Mesendoderm (in vitro differentiated cells): Measurements from ENCODE around the gene CYB5D1.

Source experiments
- DNase-seq: peaks from one replicate; pipeline ENCODE4 v3.0.0; 2013
- H2AK5ac ChIP-seq: 2 replicates; pipeline ENCODE4 v1.6.1; 2013; ENCODE audit warnings: low read length, inconsistent platforms
- H2BK120ac ChIP-seq: 2 replicates; pipeline ENCODE4 v1.6.1; 2013; ENCODE audit warnings: low read depth, mild to moderate bottlenecking, low read length, moderate library complexity, mixed read lengths
- H2BK15ac ChIP-seq: replicated peaks from 2 replicates; pipeline ENCODE4 v1.6.1; 2013; ENCODE audit warnings: low read depth, mild to moderate bottlenecking, moderate library complexity
- H2BK5ac ChIP-seq: 2 replicates; pipeline ENCODE4 v1.6.1; 2013; ENCODE audit warnings: low read length, inconsistent platforms
- H3K18ac ChIP-seq: 2 replicates; pipeline ENCODE4 v1.6.1; 2013; ENCODE audit warnings: mild to moderate bottlenecking, low read length, mixed read lengths
- H3K23ac ChIP-seq: one replicate; pipeline ENCODE4 v1.6.1; 2013; ENCODE audit warnings: low read length
- H3K27ac ChIP-seq: 2 replicates; pipeline ENCODE4 v1.5.1; 2013; ENCODE audit warnings: low read depth, mild to moderate bottlenecking, inconsistent platforms, low read length, moderate library complexity
- H3K27me3 ChIP-seq: 2 replicates; pipeline ENCODE4 v1.6.1; 2013; ENCODE audit warnings: low read length, control low read depth, mild to moderate bottlenecking, inconsistent platforms; ENCODE audit not compliant: insufficient read depth, poor library complexity
- H3K36me3 ChIP-seq: 2 replicates; pipeline ENCODE4 v1.6.1; 2013; ENCODE audit warnings: low read length, inconsistent platforms; ENCODE audit not compliant: control insufficient read depth, insufficient read depth
- H3K4ac ChIP-seq: one replicate; pipeline ENCODE4 v1.6.1; 2013; ENCODE audit warnings: low read depth, mild to moderate bottlenecking, low read length, moderate library complexity
- H3K4me1 ChIP-seq: 2 replicates; pipeline ENCODE4 v1.6.1; 2013; ENCODE audit warnings: low read depth, low read length, inconsistent platforms; ENCODE audit not compliant: control insufficient read depth
- H3K4me2 ChIP-seq: 2 replicates; pipeline ENCODE4 v1.6.1; 2013; ENCODE audit warnings: low read length
- H3K4me3 ChIP-seq: 2 replicates; pipeline ENCODE4 v1.5.1; 2013; ENCODE audit warnings: mild to moderate bottlenecking, low read length
- H3K56ac ChIP-seq: one replicate; pipeline ENCODE4 v1.6.1; 2013; ENCODE audit warnings: low read length
- H3K79me1 ChIP-seq: 2 replicates; pipeline ENCODE4 v1.6.1; 2013; ENCODE audit warnings: low read length, inconsistent platforms
- H3K79me2 ChIP-seq: 2 replicates; pipeline ENCODE4 v1.6.1; 2013; ENCODE audit warnings: mild to moderate bottlenecking, low read length; ENCODE audit not compliant: control insufficient read depth, insufficient read depth
- H3K9ac ChIP-seq: 2 replicates; pipeline ENCODE4 v1.6.1; 2013; ENCODE audit warnings: low read length, inconsistent platforms
- H4K5ac ChIP-seq: one replicate; pipeline ENCODE4 v1.6.1; 2013; ENCODE audit warnings: low read length
- H4K8ac ChIP-seq: one replicate; pipeline ENCODE4 v1.6.1; 2013; ENCODE audit warnings: low read depth, mild to moderate bottlenecking, control low read depth, low read length, moderate library complexity
- WGBS: extraction: QIAGEN DNeasy Blood & Tissue Kit; methylation state at CpG from one replicate; pipeline ENCODE4 v1.1.7; 2013; ENCODE audit warnings: low lambda C conversion rate, missing lambda C conversion rate; ENCODE audit not compliant: insufficient coverage; ENCODE audit errors: extremely low coverage; 5-methylcytosine and 5-hydroxymethylcytosine counted together

Gene CYB5D1

GRCh38 chr17:7816926-7817642 is 40.7 kb upstream of the CYB5D1 start:
- H3K27ac ChIP-seq = no peak overlapping the region
- no peak overlapping the region for H3K4me2 ChIP-seq
- no peaks in the 10 kb centered on the region for H3K4me1 ChIP-seq
- no peak overlapping the region for H3K4me3 ChIP-seq
- H4K8ac ChIP-seq = no peak overlapping the region
- no peak overlapping the region for H4K5ac ChIP-seq
- no peak overlapping the region for H3K4ac ChIP-seq
- no peak overlapping the region for H2BK15ac ChIP-seq
- no peak overlapping the region for H2BK120ac ChIP-seq
- no peak overlapping the region for H3K23ac ChIP-seq
- no peaks in the 10 kb centered on the region for H3K79me2 ChIP-seq
- peak; percentile 62 for DNase-seq
- no peaks in the 10 kb centered on the region for H3K36me3 ChIP-seq
- H3K18ac ChIP-seq = no peak overlapping the region
- H3K56ac ChIP-seq = no peak overlapping the region
- H3K27me3 ChIP-seq = no peaks in the 10 kb centered on the region
- H3K9ac ChIP-seq = no peak overlapping the region
- no peak overlapping the region for H2BK5ac ChIP-seq
- WGBS = no CpG with 5 or more reads among the region's 10 CpGs
- no peak overlapping the region for H2AK5ac ChIP-seq
- no peaks in the 10 kb centered on the region for H3K79me1 ChIP-seq

- no peak overlapping the region for H4K8ac ChIP-seq
- DNase-seq = no peak
- no peak overlapping the region for H3K4me3 ChIP-seq
- no peaks in the 10 kb centered on the region for H3K36me3 ChIP-seq
- H3K9ac ChIP-seq = no peak overlapping the region
- H2BK5ac ChIP-seq = no peak overlapping the region
- H4K5ac ChIP-seq = no peak overlapping the region
- H3K23ac ChIP-seq = no peak overlapping the region
- no peaks in the 10 kb centered on the region for H3K4me1 ChIP-seq
- no peaks in the 10 kb centered on the region for H3K79me1 ChIP-seq
- H3K79me2 ChIP-seq = no peaks in the 10 kb centered on the region
- no peaks in the 10 kb centered on the region for H3K27me3 ChIP-seq
- H2BK15ac ChIP-seq = no peak overlapping the region
- no peak overlapping the region for H2BK120ac ChIP-seq
- H3K56ac ChIP-seq = no peak overlapping the region
- H3K4ac ChIP-seq = no peak overlapping the region
- H2AK5ac ChIP-seq = no peak overlapping the region
- no peak overlapping the region for H3K18ac ChIP-seq
- no peak overlapping the region for H3K4me2 ChIP-seq
- WGBS = no CpG with 5 or more reads among the region's 9 CpGs
- H3K27ac ChIP-seq = no peak overlapping the region
Observed at GRCh38 chr17:7817643-7817964, 40.2 kb upstream of the CYB5D1 start.

DNA sequence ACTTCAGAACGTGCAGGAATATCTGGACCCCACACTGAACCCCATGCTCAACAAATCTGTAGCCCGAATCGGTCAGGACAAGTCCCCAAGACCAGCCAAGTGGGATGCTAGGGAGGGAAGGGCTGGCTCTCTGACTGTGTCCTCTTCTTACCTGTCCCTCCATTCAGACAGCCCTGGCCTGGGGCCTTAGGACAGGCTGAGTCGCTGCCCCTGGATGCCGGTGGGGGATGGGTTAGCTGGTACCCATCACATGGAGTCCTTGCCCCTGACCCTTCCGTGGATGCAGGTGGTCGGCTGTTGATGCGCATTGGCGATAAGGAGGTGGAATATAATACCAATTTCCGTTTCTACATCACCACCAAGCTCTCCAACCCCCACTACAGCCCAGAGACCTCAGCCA is 39.8 kb upstream of the CYB5D1 start:
- H3K9ac ChIP-seq = no peak overlapping the region
- no peak overlapping the region for H3K23ac ChIP-seq
- no peak for DNase-seq
- no peak overlapping the region for H4K8ac ChIP-seq
- H3K27ac ChIP-seq = no peak overlapping the region
- no peaks in the 10 kb centered on the region for H3K27me3 ChIP-seq
- no peak overlapping the region for H2BK5ac ChIP-seq
- H3K56ac ChIP-seq = no peak overlapping the region
- no peaks in the 10 kb centered on the region for H3K36me3 ChIP-seq
- H4K5ac ChIP-seq = no peak overlapping the region
- H3K79me1 ChIP-seq = no peaks in the 10 kb centered on the region
- H3K4me2 ChIP-seq = no peak overlapping the region
- no peak overlapping the region for H3K18ac ChIP-seq
- no peak overlapping the region for H3K4me3 ChIP-seq
- no CpG with 5 or more reads among the region's 10 CpGs for WGBS
- H2AK5ac ChIP-seq = no peak overlapping the region
- no peaks in the 10 kb centered on the region for H3K4me1 ChIP-seq
- H3K4ac ChIP-seq = no peak overlapping the region
- no peaks in the 10 kb centered on the region for H3K79me2 ChIP-seq
- H2BK15ac ChIP-seq = no peak overlapping the region
- H2BK120ac ChIP-seq = no peak overlapping the region

- Histone ChIP-seq H2BK120ac (no peak overlapping the region), H3K4me3 (no peak overlapping the region), H2BK5ac (no peak overlapping the region), H3K79me1 (no peaks in the 10 kb centered on the region), H2BK15ac (no peak overlapping the region), H3K36me3 (no peaks in the 10 kb centered on the region), H3K27me3 (no peaks in the 10 kb centered on the region), H3K4me2 (no peak overlapping the region), H3K56ac (no peak overlapping the region), H3K27ac (no peak overlapping the region), H2AK5ac (no peak overlapping the region), H3K79me2 (no peaks in the 10 kb centered on the region), H3K4me1 (no peaks in the 10 kb centered on the region), H3K23ac (no peak overlapping the region), H3K4ac (no peak overlapping the region), H4K8ac (no peak overlapping the region), H4K5ac (no peak overlapping the region), H3K9ac (no peak overlapping the region), H3K18ac (no peak overlapping the region)
- WGBS = no CpG with 5 or more reads among the region's 27 CpGs
- no peak for DNase-seq
Observed at GRCh38 chr17:7818746-7819645, 38.8 kb upstream of the CYB5D1 start.

- H3K27me3 ChIP-seq = no peaks in the 10 kb centered on the region
- no peak for DNase-seq
- H4K5ac ChIP-seq = no peak overlapping the region
- H3K79me2 ChIP-seq = no peaks in the 10 kb centered on the region
- H3K27ac ChIP-seq = no peak overlapping the region
- no peak overlapping the region for H3K9ac ChIP-seq
- no peak overlapping the region for H2BK5ac ChIP-seq
- no peak overlapping the region for H3K4ac ChIP-seq
- WGBS = no CpG with 5 or more reads among the region's 5 CpGs
- no peak overlapping the region for H3K23ac ChIP-seq
- no peak overlapping the region for H3K4me3 ChIP-seq
- no peak overlapping the region for H3K56ac ChIP-seq
- no peak overlapping the region for H2AK5ac ChIP-seq
- H3K4me1 ChIP-seq = no peaks in the 10 kb centered on the region
- H3K36me3 ChIP-seq = no peaks in the 10 kb centered on the region
- H3K79me1 ChIP-seq = no peaks in the 10 kb centered on the region
- no peak overlapping the region for H3K4me2 ChIP-seq
- no peak overlapping the region for H4K8ac ChIP-seq
- no peak overlapping the region for H3K18ac ChIP-seq
- H2BK120ac ChIP-seq = no peak overlapping the region
- no peak overlapping the region for H2BK15ac ChIP-seq
Observed at GRCh38 chr17:7820231-7820630, 37.6 kb upstream of the CYB5D1 start.
